ENCODE results near the gene ZNF865. TPM values are rescaled to one million over a fixed set of nuclear protein-coding genes. Genes with fewer than 3 reads are reported as not detected.

ZNF865 gene
- total RNA-seq, 1 donor from 2014 or later: 18.9 TPM

DNA sequence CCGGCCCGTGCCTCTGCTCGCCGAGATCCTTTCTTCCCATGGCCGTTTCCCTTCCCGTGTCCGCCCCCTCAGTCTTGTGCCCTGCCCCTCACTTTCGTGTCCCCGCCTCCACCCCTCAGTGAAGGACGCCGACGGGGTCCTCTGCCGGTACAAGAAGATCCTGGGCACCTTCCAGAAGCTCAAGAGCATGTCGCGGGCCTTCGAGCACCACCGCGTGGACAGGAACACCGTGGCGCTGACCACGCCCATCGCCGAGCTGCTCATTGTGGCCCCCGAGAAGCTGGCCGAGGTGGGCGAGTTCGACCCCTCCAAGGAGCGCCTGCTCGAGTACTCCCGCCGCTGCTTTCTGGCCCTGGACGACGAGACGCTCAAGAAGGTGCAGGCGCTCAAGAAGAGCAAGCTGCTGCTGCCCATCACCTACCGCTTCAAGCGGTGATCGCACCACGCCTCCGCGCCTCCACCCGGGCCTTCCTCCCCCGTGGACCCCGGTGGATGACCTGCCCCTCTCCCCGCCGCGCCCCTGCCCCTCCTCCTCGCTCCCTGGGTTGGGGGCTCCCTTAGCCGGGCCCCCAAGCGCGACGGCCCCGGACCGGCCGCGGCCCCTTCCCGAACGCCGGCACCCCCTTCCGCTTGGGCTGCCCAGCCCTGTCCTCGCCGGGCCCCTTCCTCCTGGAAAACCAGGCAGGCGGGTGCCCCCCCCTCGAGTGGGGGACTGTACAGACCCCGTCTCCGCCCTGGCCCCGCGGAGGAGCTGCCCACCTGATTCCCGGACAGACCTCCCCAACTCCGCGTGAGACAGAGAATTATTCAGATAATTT lies 47.1 kb downstream of the ZNF865 start:
- Mint-ChIP-seq H3K27ac (peak overlapping the region; percentile 41), H3K36me3 (ENCODE audit: low read depth) (peaks cover 43% of the 10 kb centered on the region), H3K4me1 (peaks cover 49% of the 10 kb centered on the region), H3K27me3 (no peaks in the 10 kb centered on the region), H3K4me3 (peak overlapping the region; percentile 15), H3K9me3 (no peaks in the 10 kb centered on the region)
- intact Hi-C loops (cut with micrococcal nuclease): loop anchor here (1.0 to 5.0 kb wide), 3 partner anchors 20 to 1785 kb away; partner anchors contain the start of gene MYADM
- ChIA-PET CTCF (interaction anchor here (1.1 to 2.0 kb wide), 5 partner anchors 8 to 19 kb away, joined by 3 to 12 read pairs (median 4); no protein-coding TSS in a partner anchor), POLR2A (interaction anchor here (0.7 to 2.5 kb wide), 5 partner anchors 8 to 53 kb away, joined by 5 to 45 read pairs (median 13); partner anchors contain the start of genes FIZ1, ZNF524 and ZNF581)
- no peak for TF ChIP-seq CTCF (IDR thresholded peaks at IDR 0.05)
- ATAC-seq (ENCODE audit: low read depth) (no peak), DNase-seq (no peak)

- Mint-ChIP-seq H3K27me3 (no peaks in the 10 kb centered on the region), H3K27ac (peak overlapping the region; percentile 98), H3K4me1 (peaks cover 56% of the 10 kb centered on the region), H3K36me3 (ENCODE audit: low read depth) (peaks cover 47% of the 10 kb centered on the region), H3K9me3 (no peaks in the 10 kb centered on the region), H3K4me3 (peak overlapping the region; percentile 95)
- ATAC-seq (ENCODE audit: low read depth) (peak; percentile 38), DNase-seq (peak; percentile 95)
- intact Hi-C loops (cut with micrococcal nuclease): loop anchor here (1.0 to 5.0 kb wide), 12 partner anchors 10 to 1786 kb away; partner anchors contain the start of genes FIZ1, KMT5C, MYADM and RPL28
- ChIA-PET CTCF (interaction anchor here (0.9 to 2.0 kb wide), 12 partner anchors 9 to 73 kb away, joined by 3 to 12 read pairs (median 4); partner anchors contain the start of gene ZNF579), POLR2A (interaction anchor here (0.6 to 2.5 kb wide), 41 partner anchors 9 to 1538 kb away, joined by 3 to 55 read pairs (median 6); partner anchors contain the start of genes EPN1, FIZ1, ISOC2 and KMT5C)
- peak; percentile 97 for TF ChIP-seq CTCF (IDR thresholded peaks at IDR 0.05)
Measured at GRCh38 chr19:55653651-55654322, 48.3 kb downstream of the ZNF865 start.

DNA sequence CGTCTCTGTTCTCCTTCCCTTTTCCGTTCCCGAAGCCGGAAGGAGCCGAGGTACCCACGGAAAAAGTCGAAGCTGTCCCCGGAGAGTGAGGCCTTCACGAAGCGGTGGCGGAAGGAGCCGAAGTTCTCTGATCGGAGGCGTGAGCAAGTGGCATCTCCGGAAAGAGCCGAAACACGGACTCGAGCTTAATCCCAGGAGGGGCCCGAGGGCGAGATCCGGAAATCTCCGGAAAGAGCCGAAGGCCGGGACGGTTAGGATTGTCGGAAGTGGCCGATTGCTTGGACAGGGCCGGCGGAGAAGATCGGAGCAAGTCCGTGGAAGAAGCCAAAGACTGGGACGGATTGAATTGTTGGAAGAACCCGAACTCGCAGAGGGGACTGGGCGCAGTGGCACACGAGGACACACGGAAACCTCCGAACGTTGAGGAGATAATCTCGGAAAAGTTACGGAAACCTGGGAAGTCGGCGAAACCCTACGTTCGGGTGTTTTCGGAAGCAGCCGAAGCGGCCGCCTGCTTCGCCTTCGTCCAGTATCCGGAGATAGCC lies 48.9 kb downstream of the ZNF865 start:
- DNase-seq (no peak), ATAC-seq (ENCODE audit: low read depth) (peak; percentile 77)
- Mint-ChIP-seq H3K4me1 (peaks cover 56% of the 10 kb centered on the region), H3K9me3 (no peaks in the 10 kb centered on the region), H3K27me3 (no peaks in the 10 kb centered on the region), H3K4me3 (peak overlapping the region; percentile 95), H3K27ac (peak overlapping the region; percentile 98), H3K36me3 (ENCODE audit: low read depth) (peaks cover 49% of the 10 kb centered on the region)
- intact Hi-C loops (cut with micrococcal nuclease): loop anchor here (1.0 to 5.0 kb wide), 10 partner anchors 11 to 1787 kb away; partner anchors contain the start of genes FIZ1, KMT5C, MYADM and RPL28
- no peak for TF ChIP-seq CTCF (IDR thresholded peaks at IDR 0.05)
- CTCF ChIA-PET: interaction anchor here (0.9 to 1.6 kb wide), 7 partner anchors 17 to 74 kb away, joined by 3 to 7 read pairs (median 5); partner anchors contain the start of gene ZNF579
- POLR2A ChIA-PET: interaction anchor here (0.5 to 2.5 kb wide), 42 partner anchors 9 to 1539 kb away, joined by 3 to 55 read pairs (median 5); partner anchors contain the start of genes EPN1, FIZ1, ISOC2 and KMT5C

DNA sequence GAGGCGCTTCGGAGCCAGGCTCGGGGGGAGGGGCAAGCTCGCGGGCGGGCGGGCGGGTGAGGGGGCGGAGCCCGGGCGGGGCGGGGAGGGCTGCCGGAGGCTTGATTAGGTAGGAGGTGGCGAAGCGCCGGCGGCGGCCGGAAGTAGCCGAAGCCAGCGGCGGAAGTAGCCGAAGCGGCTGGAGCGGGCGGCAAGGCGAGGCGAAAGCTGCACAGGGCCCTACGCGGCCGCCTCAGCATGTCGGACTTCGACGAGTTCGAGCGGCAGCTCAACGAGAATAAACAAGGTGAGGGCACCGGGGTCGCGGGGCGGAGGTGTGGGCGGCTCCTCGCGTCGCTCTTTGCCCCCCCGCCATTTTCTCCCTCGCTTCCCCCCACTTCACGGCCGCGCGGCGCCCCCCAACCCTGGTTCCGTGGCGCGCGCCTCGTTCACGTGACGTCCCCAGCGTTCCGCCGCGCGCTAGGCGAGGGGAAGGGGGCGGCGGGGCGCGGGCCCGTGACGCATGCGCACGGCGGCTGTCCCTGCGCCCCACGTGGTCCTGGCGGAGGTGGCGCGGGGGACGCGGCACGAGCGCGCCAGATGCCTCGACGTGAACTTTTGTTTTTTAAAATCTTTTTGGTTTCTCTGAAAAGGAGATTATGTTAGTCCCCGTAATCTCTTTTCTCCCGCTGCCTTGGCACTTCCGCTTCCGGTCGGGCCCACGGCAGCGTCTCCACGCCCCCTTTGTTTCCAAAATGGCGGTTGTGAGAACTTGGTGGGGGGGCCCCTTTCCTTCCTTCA lies 49.6 kb downstream of the ZNF865 start, which contains the start of gene U2AF2:
TSS of gene U2AF2 (plus strand) at position 168 of the 780 bp plus-strand sequence. CDS start at position 238, 70 bp downstream.
- no peaks in the 10 kb centered on the region for H3K27me3 Mint-ChIP-seq
- H3K4me1 Mint-ChIP-seq: peaks cover 55% of the 10 kb centered on the region

More for the DNA sequence above, 49.6 kb downstream of the ZNF865 start, which contains the start of gene U2AF2:
- ChIA-PET CTCF (interaction anchor here (0.9 to 1.6 kb wide), 7 partner anchors 16 to 75 kb away, joined by 3 to 7 read pairs (median 5); partner anchors contain the start of gene ZNF579), POLR2A (interaction anchor here (0.5 to 2.5 kb wide), 43 partner anchors 8 to 1540 kb away, joined by 3 to 55 read pairs (median 5); partner anchors contain the start of genes EPN1, FIZ1, ISOC2 and KMT5C)
- TF ChIP-seq CTCF (IDR thresholded peaks at IDR 0.05): no peak
- no peaks in the 10 kb centered on the region for H3K9me3 Mint-ChIP-seq
- ATAC-seq (ENCODE audit: low read depth) (peak; percentile 48), DNase-seq (peak; percentile 90)
- intact Hi-C loops (cut with micrococcal nuclease): loop anchor here (1.0 to 5.0 kb wide), 11 partner anchors 12 to 1788 kb away; partner anchors contain the start of genes EPN1, FIZ1, KMT5C and MYADM
- peak within 1 kb of the TSS; percentile 98 for H3K27ac Mint-ChIP-seq
- peak within 1 kb of the TSS; percentile 95 for H3K4me3 Mint-ChIP-seq
- H3K36me3 Mint-ChIP-seq (ENCODE audit: low read depth): peaks cover 56% of the 10 kb centered on the region
